IMR-90 (cell line): ENCODE results near the gene LRRC14B. TPM values are rescaled to one million over a fixed set of nuclear protein-coding genes. Genes with fewer than 3 reads are reported as not detected.

Experiments used
- ATAC-seq: fragments of 200-7000 bp; cut with Tn5 transposase; 2 replicates; pipeline ENCODE4 v1.9.1; 2020; ENCODE audit warnings: low read depth, mild to moderate bottlenecking, moderate library complexity
- BruUV-seq: library from RNA; stranded (reverse); fragments of 400-500 nt; replicated peaks from 2 replicates; lab custom pipeline; 2021; lab: Mats Ljungman, UMichigan
- CTCF ChIA-PET: fragments of 300-600 bp; formaldehyde crosslinking; extraction: SDS; loops from one replicate; lab custom pipeline; 2021; ENCODE audit warnings: antibody characterized with exemption; lab: Yijun Ruan, JAX
- POLR2A ChIA-PET: fragments of 300-600 bp; sonication (Branson Sonifier 250); formaldehyde crosslinking; loops from one replicate; lab custom pipeline; 2022; ENCODE audit warnings: antibody characterized with exemption; ENCODE audit not compliant: unreplicated experiment; lab: Charles Lee
- DNase-seq: peaks from one replicate; pipeline ENCODE4 v3.0.0; 2013
- H2AFZ ChIP-seq: replicated peaks from 2 replicates; pipeline ENCODE3; 2013; ENCODE audit warnings: low read length, mild to moderate bottlenecking; ENCODE audit not compliant: poor library complexity
- H2AK5ac ChIP-seq: 2 replicates; pipeline ENCODE4 v1.6.1; 2013; ENCODE audit warnings: low read depth, low read length, inconsistent platforms
- H2AK9ac ChIP-seq: replicated peaks from 2 replicates; pipeline ENCODE3; 2013; ENCODE audit warnings: mild to moderate bottlenecking, low read depth, low read length, moderate library complexity; ENCODE audit not compliant: poor library complexity
- H2BK120ac ChIP-seq: 2 replicates; pipeline ENCODE4 v1.6.1; 2013; ENCODE audit warnings: low read depth, low read length, inconsistent platforms
- H2BK15ac ChIP-seq: 3 replicates; pipeline ENCODE4 v1.6.1; 2013; ENCODE audit warnings: low read depth, low read length, inconsistent platforms
- H2BK20ac ChIP-seq: 2 replicates; pipeline ENCODE4 v1.6.1; 2013; ENCODE audit warnings: low read depth, mild to moderate bottlenecking, inconsistent platforms, low read length, moderate library complexity
- H2BK5ac ChIP-seq: 2 replicates; pipeline ENCODE4 v1.6.1; 2013; ENCODE audit warnings: mild to moderate bottlenecking, low read depth, low read length, inconsistent platforms; ENCODE audit not compliant: poor library complexity, severe bottlenecking
- H3K14ac ChIP-seq: replicated peaks from 2 replicates; pipeline ENCODE4 v1.6.1; 2013; ENCODE audit warnings: low read depth, low read length, inconsistent platforms
- H3K18ac ChIP-seq: 2 replicates; pipeline ENCODE4 v1.6.1; 2013; ENCODE audit warnings: low read depth, low read length, control low read depth
- H3K23ac ChIP-seq: 2 replicates; pipeline ENCODE4 v1.6.1; 2013; ENCODE audit warnings: low read depth, low read length, inconsistent platforms
- H3K27ac ChIP-seq: 2 replicates; pipeline ENCODE4 v1.5.1; 2013; ENCODE audit warnings: mild to moderate bottlenecking, control low read depth, low read length; ENCODE audit not compliant: insufficient read depth
- H3K27me3 ChIP-seq: 2 replicates; pipeline ENCODE4 v1.6.1; 2013; ENCODE audit warnings: low read length; ENCODE audit not compliant: control insufficient read depth, insufficient read depth
- H3K36me3 ChIP-seq: 2 replicates; pipeline ENCODE4 v1.6.1; 2013; ENCODE audit warnings: low read length, mixed read lengths; ENCODE audit not compliant: control insufficient read depth, insufficient read depth
- H3K4ac ChIP-seq: 2 replicates; pipeline ENCODE4 v1.6.1; 2013; ENCODE audit warnings: low read depth, low read length, inconsistent platforms
- H3K4me1 ChIP-seq: 2 replicates; pipeline ENCODE4 v1.6.1; 2013; ENCODE audit warnings: low read length, mixed read lengths; ENCODE audit not compliant: control insufficient read depth, insufficient read depth
- H3K4me2 ChIP-seq: 2 replicates; pipeline ENCODE4 v1.6.1; 2013; ENCODE audit warnings: low read depth, mild to moderate bottlenecking, control low read depth, low read length, moderate library complexity
- H3K4me3 ChIP-seq: 2 replicates; pipeline ENCODE4 v1.5.1; 2013; ENCODE audit warnings: low read depth, mild to moderate bottlenecking, control low read depth, low read length, moderate library complexity; ENCODE audit not compliant: insufficient read depth
- H3K56ac ChIP-seq: 2 replicates; pipeline ENCODE4 v1.6.1; 2013; ENCODE audit warnings: low read length, inconsistent platforms; ENCODE audit not compliant: insufficient read depth; ENCODE audit errors: extremely low read depth
- H3K79me1 ChIP-seq, 2 experiments: 2 replicates each; pipeline ENCODE4 v1.6.1; 2013; ENCODE audit warnings: low read length in 2 of 2, inconsistent platforms in 1 of 2, low read depth in 1 of 2
- H3K9ac ChIP-seq: 2 replicates; pipeline ENCODE4 v1.6.1; 2013; ENCODE audit warnings: low read depth, low read length, control low read depth
- H3K9me1 ChIP-seq: 2 replicates; pipeline ENCODE4 v1.6.1; 2013; ENCODE audit warnings: low read length, inconsistent platforms; ENCODE audit not compliant: insufficient read depth
- H3K9me3 ChIP-seq: 2 replicates; pipeline ENCODE4 v1.6.1; 2013; ENCODE audit warnings: low read length; ENCODE audit not compliant: control insufficient read depth, insufficient read depth
- H4K20me1 ChIP-seq: 2 replicates; pipeline ENCODE4 v1.6.1; 2013; ENCODE audit warnings: low read length, inconsistent platforms; ENCODE audit not compliant: insufficient read depth
- H4K5ac ChIP-seq: 2 replicates; pipeline ENCODE4 v1.6.1; 2013; ENCODE audit warnings: mild to moderate bottlenecking, low read depth, low read length, control low read depth
- H4K8ac ChIP-seq, 2 experiments: 2 replicates each; pipeline ENCODE4 v1.6.1; 2013; ENCODE audit warnings: low read depth in 2 of 2, low read length in 2 of 2, control low read depth in 1 of 2, inconsistent platforms in 1 of 2
- H4K91ac ChIP-seq: 2 replicates; pipeline ENCODE4 v1.6.1; 2013; ENCODE audit warnings: low read depth, low read length, inconsistent platforms; ENCODE audit not compliant: insufficient read depth
- BHLHE40 ChIP-seq: fragments of 150-350 bp; IDR thresholded peaks from 2 replicates; pipeline ENCODE4 v1.6.1; 2016; ENCODE audit warnings: mild to moderate bottlenecking, low read depth, low read length
- CEBPB ChIP-seq: IDR thresholded peaks from 2 replicates; pipeline ENCODE4 v1.6.1; 2012; ENCODE audit warnings: low read depth, low read length, improper control_type of control experiment
- ELK1 ChIP-seq: fragments of 150-350 bp; IDR thresholded peaks from 2 replicates; pipeline ENCODE4 v1.6.1; 2016; ENCODE audit warnings: low read depth, mild to moderate bottlenecking, low read length, moderate library complexity, borderline replicate concordance
- MAZ ChIP-seq: IDR thresholded peaks from 2 replicates; pipeline ENCODE4 v1.6.1; 2012; ENCODE audit warnings: low read depth, mild to moderate bottlenecking, low read length, improper control_type of control experiment, moderate library complexity, borderline replicate concordance
- NFE2L2 ChIP-seq: fragments of 150-350 bp; IDR thresholded peaks from 2 replicates; pipeline ENCODE4 v1.6.1; 2016; ENCODE audit warnings: low read depth, mild to moderate bottlenecking, low read length
- POLR2A ChIP-seq: IDR thresholded peaks from 2 replicates; pipeline ENCODE4 v1.6.1; 2012; ENCODE audit warnings: mild to moderate bottlenecking, low read depth, low read length
- RAD21 ChIP-seq: IDR thresholded peaks from 2 replicates; pipeline ENCODE4 v1.6.1; 2012; ENCODE audit warnings: low read length, improper control_type of control experiment
- RCOR1 ChIP-seq: IDR thresholded peaks from 2 replicates; pipeline ENCODE4 v1.6.1; 2012; ENCODE audit warnings: mild to moderate bottlenecking, low read length, improper control_type of control experiment; ENCODE audit not compliant: insufficient replicate concordance
- RFX5 ChIP-seq: IDR thresholded peaks from 2 replicates; pipeline ENCODE4 v1.8.0; 2012; ENCODE audit warnings: low read depth, mild to moderate bottlenecking, low read length, moderate library complexity
- WGBS, 2 experiments: methylation state at CpG; one replicate each; pipeline versions ENCODE4 v1.1.5 to v1.1.7; 2013; ENCODE audit warnings: missing lambda C conversion rate in 2 of 2; ENCODE audit not compliant: insufficient read length in 1 of 2; ENCODE audit errors: extremely low coverage in 2 of 2; 5-methylcytosine and 5-hydroxymethylcytosine counted together
- dilution Hi-C: fragments of 300-500 bp; cut with HindIII; formaldehyde crosslinking; loops from one replicate; pipeline ENCODE4 v1.14.3; 2018; ENCODE audit warnings: low sequenced_read_pairs; ENCODE audit not compliant: unreplicated experiment
- in situ Hi-C: fragments of 300-500 bp; cut with MboI; formaldehyde crosslinking; loops from 3 replicates; pipeline ENCODE4 v1.14.3; 2019; ENCODE audit warnings: low sequenced_read_pairs, inconsistent platforms, mixed read lengths
- intact Hi-C: fragments of 100-400 bp; cut with micrococcal nuclease; formaldehyde crosslinking; loops from 2 replicates; pipeline ENCODE4 v1.10.0; 2022
- polyA plus RNA-seq, 3 experiments: library from polyadenylated mRNA; depleted of rRNA; stranded (reverse); fragments of >200 nt; gene quantifications; 2 replicates each; pipeline ENCODE4 v1.2.3, GENCODE V29; 2012; ENCODE audit warnings: low replicate concordance in 1 of 3
- total RNA-seq: library from RNA; depleted of rRNA; stranded (reverse); fragments of >200 nt; gene quantifications from 2 replicates; pipeline ENCODE4 v1.2.3, GENCODE V29; 2012
- TF ChIP-seq, protein P1 (sequence below): fragments of 150-350 bp; IDR thresholded peaks from 2 replicates; pipeline ENCODE4 v1.6.1; 2017; ENCODE audit warnings: mild to moderate bottlenecking, antibody characterized with exemption, low read length, low read depth
- TF ChIP-seq, protein P2 (sequence below): conservative IDR thresholded peaks from 2 replicates; pipeline ENCODE4 v1.5.1; 2012; ENCODE audit warnings: mild to moderate bottlenecking, low read depth, low read length, improper control_type of control experiment

Gene LRRC14B
- total and polyA plus RNA-seq, 2 of the 4 experiments (the other 2 are of a cell fraction) = not detected

GRCh38 chr5:141761-142160, 49.5 kb upstream of the LRRC14B start:
- Histone ChIP-seq H3K4ac (no peak overlapping the region), H3K4me2 (no peak overlapping the region), H2AK5ac (no peak overlapping the region), H2BK15ac (no peak overlapping the region), H2BK120ac (no peak overlapping the region), H3K9me3 (peaks cover 6% of the 10 kb centered on the region), H3K79me1 (no peaks in the 10 kb centered on the region), H3K36me3 (no peaks in the 10 kb centered on the region), H2AK9ac (no peak overlapping the region), H3K4me3 (no peak overlapping the region), H3K27me3 (peaks cover 26% of the 10 kb centered on the region), H3K9me1 (peaks cover 9% of the 10 kb centered on the region), H2BK20ac (no peak overlapping the region), H4K8ac (no peak overlapping the region), H3K23ac (no peak overlapping the region), H3K18ac (no peak overlapping the region), H4K5ac (no peak overlapping the region), H3K27ac (no peak overlapping the region), H3K4me1 (no peaks in the 10 kb centered on the region), H3K56ac (no peak overlapping the region), H4K91ac (no peak overlapping the region), H2AFZ (no peak overlapping the region), H3K9ac (no peak overlapping the region), H3K14ac (no peak overlapping the region), H4K20me1 (no peaks in the 10 kb centered on the region), H2BK5ac (no peak overlapping the region)
- BruUV-seq = no TSS peak
- 90% methylated on average over 7 of the region's 12 CpGs; no CpG with 5 or more reads in 1 of the 2 experiments for WGBS, 2 experiments
- POLR2A ChIA-PET = no interaction called here
- intact Hi-C loops (no loop called here), in situ Hi-C loops (no loop called here), dilution Hi-C loops (no loop called here)
- ATAC-seq = no peak
- TF ChIP-seq CEBPB (no peak), POLR2A (no peak), ELK1 (no peak), RCOR1 (no peak), RAD21 (no peak), RFX5 (no peak), MAZ (no peak), BHLHE40 (no peak), NFE2L2 (no peak)
- TF ChIP-seq, protein P1, sequence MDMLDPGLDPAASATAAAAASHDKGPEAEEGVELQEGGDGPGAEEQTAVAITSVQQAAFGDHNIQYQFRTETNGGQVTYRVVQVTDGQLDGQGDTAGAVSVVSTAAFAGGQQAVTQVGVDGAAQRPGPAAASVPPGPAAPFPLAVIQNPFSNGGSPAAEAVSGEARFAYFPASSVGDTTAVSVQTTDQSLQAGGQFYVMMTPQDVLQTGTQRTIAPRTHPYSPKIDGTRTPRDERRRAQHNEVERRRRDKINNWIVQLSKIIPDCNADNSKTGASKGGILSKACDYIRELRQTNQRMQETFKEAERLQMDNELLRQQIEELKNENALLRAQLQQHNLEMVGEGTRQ = no peak
- TF ChIP-seq, protein P2, sequence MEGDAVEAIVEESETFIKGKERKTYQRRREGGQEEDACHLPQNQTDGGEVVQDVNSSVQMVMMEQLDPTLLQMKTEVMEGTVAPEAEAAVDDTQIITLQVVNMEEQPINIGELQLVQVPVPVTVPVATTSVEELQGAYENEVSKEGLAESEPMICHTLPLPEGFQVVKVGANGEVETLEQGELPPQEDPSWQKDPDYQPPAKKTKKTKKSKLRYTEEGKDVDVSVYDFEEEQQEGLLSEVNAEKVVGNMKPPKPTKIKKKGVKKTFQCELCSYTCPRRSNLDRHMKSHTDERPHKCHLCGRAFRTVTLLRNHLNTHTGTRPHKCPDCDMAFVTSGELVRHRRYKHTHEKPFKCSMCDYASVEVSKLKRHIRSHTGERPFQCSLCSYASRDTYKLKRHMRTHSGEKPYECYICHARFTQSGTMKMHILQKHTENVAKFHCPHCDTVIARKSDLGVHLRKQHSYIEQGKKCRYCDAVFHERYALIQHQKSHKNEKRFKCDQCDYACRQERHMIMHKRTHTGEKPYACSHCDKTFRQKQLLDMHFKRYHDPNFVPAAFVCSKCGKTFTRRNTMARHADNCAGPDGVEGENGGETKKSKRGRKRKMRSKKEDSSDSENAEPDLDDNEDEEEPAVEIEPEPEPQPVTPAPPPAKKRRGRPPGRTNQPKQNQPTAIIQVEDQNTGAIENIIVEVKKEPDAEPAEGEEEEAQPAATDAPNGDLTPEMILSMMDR = no peak
- CTCF ChIA-PET = no interaction called here
- DNase-seq = no peak
